Measurements from ENCODE around the gene RTEL1.
"Not testable (repeated sequence)": the region's sequence is repeated elsewhere in the genome, so short reads cannot be mapped to it uniquely, and the experiment has no call there.

The RTEL1 gene

GRCh38 chr20:63648895-63649589 is 9.1 kb upstream of the RTEL1 start:
- no peak for DNase-seq (ENCODE audit: low read depth)

DNA sequence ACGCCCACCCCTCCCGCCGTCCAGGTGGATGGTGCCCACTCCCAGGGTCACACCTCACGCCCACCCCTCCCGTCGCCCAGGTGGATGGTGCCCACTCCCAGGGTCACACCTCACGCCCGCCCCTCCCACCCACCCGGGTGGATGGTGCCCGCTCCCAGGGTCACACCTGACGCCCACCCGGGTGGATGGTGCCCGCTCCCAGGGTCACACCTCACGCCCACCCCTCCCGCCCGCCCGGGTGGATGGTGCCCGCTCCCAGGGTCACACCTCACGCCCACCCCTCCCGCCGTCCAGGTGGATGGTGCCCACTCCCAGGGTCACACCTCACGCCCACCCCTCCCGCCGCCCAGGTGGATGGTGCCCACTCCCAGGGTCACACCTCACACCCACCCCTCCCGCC is 7.6 kb upstream of the RTEL1 start:
- DNase-seq (ENCODE audit: low read depth), result not testable (repeated sequence)

DNA sequence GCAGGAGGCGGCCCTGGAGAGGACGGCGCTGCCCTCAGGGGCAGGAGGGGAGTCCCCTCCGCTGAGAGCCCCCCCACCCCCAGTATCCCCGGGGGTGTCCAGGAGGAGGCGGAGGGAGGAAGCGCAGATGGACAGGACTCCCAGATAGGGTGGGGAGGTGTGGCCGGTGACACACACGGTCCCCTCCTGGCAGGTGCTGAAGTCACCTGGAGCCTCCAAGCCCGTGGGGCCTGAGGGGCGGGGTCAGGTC is 6.2 kb upstream of the RTEL1 start:
- DNase-seq (ENCODE audit: low read depth), result no peak

DNA sequence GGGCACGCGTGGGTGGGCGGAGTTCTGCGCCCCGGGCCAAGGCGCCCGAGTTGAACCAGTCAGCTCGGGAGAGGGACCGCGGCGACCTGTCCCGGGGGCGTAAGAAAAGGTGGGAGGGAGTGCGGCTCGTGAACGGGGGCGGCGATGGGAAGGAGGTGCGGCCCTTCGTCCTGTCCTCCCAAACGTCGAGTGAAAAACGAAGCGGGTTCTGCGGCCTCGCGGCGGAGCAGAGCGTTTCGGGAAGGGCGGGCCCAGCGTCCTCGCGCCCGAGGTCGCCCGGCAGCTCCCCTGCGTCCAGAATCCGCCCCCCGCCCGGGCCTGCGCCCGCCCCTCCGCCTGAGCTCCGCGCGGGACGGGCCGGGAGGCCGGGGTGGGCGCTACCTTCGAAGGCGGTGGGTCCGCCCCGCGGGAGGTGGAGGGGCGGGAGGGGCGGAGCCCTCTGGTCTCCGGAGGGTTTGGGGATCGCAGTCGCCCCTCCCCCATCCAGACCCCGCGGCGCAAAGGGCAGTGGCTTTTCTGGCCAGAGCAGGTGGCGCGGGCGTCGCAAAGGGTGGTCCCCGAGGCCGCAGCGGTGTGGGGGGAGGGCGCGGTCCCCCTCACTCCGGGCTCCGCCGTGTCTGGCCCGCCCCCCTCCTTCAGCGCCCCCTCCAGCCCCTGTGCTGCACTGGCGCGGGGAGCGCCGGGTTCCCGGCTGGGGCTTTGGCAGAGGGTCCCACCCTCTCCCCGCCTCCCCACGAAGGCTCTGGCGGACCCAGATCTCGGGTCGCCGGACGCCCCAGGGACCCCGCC is 5.7 kb upstream of the RTEL1 start:
- no peak for DNase-seq (ENCODE audit: low read depth)

- DNase-seq (ENCODE audit: low read depth), result peak; percentile 57
Observed at GRCh38 chr20:63653041-63653973, 4.8 kb upstream of the RTEL1 start, which contains the start of gene STMN3. TSS of gene STMN3 (minus strand) at chr20:63653424. CDS start at chr20:63653345, 79 bp downstream.

DNA sequence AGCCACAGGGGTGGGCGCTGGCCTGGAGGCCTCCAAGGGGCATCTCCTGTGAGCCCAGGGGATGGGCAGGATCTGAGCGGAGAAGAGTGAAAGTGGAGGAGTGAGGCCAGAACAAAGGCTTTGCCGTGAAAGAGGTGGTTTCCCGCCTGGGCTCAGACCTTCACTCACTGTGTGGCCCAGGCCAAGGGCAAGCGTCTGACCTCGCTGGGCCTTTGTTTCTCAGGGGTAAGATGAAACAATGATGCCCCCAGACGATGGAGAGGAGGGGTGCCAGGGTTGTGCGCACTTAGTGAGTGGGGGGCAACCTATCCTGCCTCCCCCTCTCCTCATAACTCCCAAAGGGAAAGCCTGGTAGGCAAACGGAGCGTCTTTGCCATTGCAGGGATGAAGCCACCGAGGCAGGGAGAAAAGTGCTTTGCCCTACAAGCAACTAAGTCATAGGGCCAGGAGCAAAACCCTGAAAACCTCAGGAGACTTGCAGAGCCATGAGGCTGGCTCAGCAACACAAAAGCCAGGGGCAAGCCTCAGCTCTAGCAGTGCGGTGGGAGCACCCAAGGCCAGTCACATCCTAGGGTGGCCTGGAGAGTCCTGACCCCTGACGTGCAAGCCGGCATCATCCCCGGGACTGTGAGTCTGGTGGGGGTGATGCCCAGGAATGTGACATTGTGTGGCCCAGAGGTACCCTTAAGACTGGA is 4.0 kb upstream of the RTEL1 start:
- no peak for DNase-seq (ENCODE audit: low read depth)

DNA sequence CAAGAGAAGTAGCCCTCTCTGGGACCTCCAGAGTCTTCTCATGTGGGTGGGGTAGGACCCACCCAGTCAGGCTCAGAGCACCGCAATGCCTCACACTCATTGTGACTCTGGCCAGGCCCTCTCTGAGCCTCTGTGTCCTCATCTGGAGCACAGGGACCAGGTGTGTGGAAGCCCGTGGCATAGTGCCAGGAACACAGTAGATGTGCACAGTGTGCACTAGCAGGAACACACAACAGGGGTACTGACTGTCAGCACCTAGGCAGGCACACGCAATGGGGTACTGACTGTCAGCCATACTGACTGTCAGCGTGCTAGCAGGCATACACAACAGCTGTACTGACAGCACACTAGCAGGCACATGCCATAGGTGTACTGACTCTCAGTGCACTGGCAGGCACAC is 2.9 kb upstream of the RTEL1 start:
- no peak for DNase-seq (ENCODE audit: low read depth)

GRCh38 chr20:63656451-63656850 is 1.7 kb upstream of the RTEL1 start:
- no peak for DNase-seq (ENCODE audit: low read depth)

DNA sequence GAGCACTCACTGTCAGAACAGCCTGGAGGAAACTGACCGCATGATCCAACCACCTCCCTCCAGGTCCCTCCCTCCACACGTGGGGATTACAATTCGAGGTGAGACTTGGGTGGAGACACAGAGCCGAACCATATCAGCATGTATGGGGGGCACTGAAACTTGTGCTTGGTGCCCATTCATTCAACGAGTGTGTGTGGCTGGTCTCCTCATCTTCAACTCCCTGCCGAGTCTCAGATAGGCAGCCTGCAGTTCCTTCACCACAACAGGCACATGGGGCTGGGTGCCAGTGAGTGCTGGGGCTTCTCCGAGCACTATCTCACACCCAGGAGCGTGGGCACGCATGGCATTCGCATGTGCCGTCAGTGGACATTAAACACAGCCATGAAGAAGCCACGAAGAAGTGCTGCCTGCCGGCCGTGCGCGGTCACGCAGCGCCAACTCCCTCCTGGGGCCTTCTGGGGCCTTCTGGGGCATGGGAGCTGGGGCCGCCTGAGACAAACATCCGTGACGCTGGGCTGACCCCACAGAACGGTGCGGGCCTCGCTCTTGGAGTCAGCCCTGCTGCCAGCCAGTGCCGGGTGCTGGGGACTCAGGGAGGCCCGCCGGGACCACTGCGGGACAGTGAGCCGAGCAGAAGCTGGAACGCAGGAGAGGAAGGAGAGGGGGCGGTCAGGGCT is 714 bp upstream of the RTEL1 start:
- DNase-seq (ENCODE audit: low read depth), result no peak

- no peak for DNase-seq (ENCODE audit: low read depth)
Observed at GRCh38 chr20:63658749-63659187, 656 bp downstream of the RTEL1 start.

- DNase-seq (ENCODE audit: low read depth), result no peak
Observed at GRCh38 chr20:63659370-63659769, 1.3 kb downstream of the RTEL1 start.

DNA sequence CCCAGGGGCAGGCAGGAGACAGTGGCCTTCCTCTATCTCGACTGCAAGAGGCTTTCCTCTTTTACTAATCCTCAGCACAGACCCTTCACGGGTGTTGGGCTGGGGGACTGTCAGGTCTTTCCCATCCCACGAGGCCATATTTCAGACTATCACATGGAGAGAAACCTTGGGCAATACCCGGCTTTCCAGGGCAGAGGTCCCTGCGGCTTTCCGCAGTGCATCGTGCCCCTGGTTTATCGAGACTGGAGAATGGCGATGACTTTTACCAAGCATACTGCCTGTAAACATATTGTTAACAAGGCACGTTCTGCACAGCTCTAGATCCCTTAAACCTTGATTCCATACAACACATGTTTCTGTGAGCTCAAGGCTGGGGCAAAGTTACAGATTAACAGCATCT is 2.1 kb downstream of the RTEL1 start:
- not testable (repeated sequence) for DNase-seq (ENCODE audit: low read depth)

- no peak for DNase-seq (ENCODE audit: low read depth)
Observed at GRCh38 chr20:63660622-63661021, 2.5 kb downstream of the RTEL1 start.

GRCh38 chr20:63661108-63661507 is 3.0 kb downstream of the RTEL1 start:
- DNase-seq (ENCODE audit: low read depth), result no peak

GRCh38 chr20:63661959-63662812 is 4.1 kb downstream of the RTEL1 start:
- DNase-seq (ENCODE audit: low read depth), result no peak

DNA sequence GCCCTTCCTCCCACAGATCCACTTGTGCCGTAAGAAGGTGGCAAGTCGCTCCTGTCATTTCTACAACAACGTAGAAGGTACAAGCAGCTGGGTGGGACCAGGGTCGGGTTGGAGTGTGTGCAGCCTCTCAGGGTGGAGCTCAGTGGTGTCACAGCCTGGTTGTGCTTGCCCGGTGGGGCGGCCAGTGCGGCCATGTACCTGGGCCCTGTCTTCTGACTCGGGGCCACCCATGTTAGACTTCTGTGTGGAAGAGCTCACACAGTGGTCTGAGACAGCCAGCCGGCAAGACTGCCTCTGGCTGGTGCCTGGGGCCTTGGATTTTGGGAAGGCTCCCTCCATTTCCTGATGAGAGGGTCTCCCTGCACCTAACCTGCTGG is 4.7 kb downstream of the RTEL1 start:
- no peak for DNase-seq (ENCODE audit: low read depth)

DNA sequence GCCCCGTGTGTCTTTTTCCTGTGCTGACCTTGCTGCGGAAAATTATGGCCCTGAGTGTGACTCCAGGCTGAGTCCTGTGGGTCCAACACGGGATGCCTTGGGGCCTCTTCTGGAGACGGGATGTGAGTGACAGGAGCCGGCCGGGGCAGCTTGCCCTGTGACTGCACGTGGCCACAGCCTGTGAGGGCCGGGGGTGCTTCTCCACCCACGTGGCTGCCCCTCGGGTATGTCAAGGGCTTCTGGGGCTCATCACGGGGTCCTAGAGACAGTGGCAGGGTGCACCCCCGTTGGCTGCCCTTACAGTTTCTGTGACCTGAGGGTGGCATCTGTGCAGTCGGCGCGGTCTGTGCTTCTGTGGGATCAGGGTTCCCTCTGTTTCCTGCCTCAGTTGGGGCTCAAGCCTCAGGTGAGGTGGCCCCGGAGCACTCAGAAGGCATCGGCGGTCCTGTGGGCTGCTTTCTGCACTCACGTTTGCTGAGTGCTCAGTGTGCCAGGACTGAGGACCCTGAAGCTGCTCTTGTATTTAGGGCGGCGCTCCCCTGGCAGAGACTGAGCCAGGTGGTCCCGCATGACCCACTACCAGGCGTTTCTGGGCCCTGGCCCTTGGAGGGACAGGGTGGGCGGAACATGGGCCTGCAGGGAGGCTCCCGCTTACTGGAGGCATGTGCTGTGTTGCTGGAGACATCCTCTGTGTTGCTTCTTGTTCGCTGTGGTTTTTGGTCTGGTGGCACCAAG is 5.4 kb downstream of the RTEL1 start:
- no peak for DNase-seq (ENCODE audit: low read depth)

DNA sequence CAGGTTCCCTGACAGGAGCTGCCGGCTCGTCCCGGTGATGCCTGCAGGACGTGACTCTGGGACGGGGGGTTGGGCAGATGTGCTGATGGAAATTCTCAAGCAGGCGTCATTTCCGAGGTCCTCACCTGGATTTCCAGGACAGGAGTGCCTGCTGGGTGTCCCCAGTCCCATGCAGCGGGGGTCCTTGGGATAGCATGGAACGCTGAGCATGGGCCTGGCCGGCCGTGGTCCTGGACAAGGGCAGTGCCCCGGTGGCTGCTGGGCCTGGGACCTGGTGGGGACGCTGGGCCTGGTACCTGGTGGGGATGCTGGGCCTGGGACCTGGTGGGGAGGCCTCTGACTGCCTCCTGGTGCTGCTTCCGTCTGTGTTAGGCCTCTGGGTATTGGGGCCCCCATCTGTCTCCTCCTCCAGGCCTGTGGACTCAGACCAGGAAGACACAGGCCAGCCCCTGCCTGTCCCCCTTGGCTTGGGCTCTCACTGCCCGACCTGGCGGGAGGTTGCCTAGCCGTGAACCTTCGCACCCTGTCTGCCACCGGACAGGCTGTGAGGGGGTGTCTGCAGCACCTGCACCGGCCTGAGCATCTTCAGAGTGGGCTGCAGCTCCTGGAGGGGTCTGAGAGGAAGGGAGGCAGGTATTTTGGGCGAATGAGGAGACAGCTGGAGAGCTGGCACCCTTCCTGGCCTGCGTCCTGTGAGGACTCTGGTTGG is 6.2 kb downstream of the RTEL1 start:
- no peak for DNase-seq (ENCODE audit: low read depth)

Data from stimulated activated CD8-positive, alpha-beta memory T cell treated with anti-CD3 and anti-CD28 coated beads, Interleukin-4, amount 100 ng/mL, for 24 hours (primary cell).